PC-9 (cell line): ENCODE measurements around the gene MAGEA9B. TPM values are rescaled to one million over a fixed set of nuclear protein-coding genes. Genes with fewer than 3 reads are reported as not detected.
"Not testable (repeated sequence)": the region's sequence is repeated elsewhere in the genome, so short reads cannot be mapped to it uniquely, and the experiment has no call there.

Source experiments
- BruUV-seq: library from RNA; stranded (reverse); fragments of 400-500 nt; replicated peaks from 2 replicates; lab custom pipeline; 2021; lab: Mats Ljungman, UMichigan
- CTCF ChIA-PET: fragments of 300-600 bp; sonication (Branson Sonifier 250); formaldehyde crosslinking; loops from one replicate; lab custom pipeline; 2022; ENCODE audit warnings: antibody characterized with exemption; lab: Charles Lee
- POLR2A ChIA-PET: fragments of 300-600 bp; sonication (Branson Sonifier 250); formaldehyde crosslinking; loops from one replicate; lab custom pipeline; 2022; ENCODE audit warnings: antibody characterized with exemption; ENCODE audit not compliant: unreplicated experiment; lab: Charles Lee
- DNase-seq, 2 experiments: peaks; one replicate each; pipeline versions ENCODE4 v3.0.0 to v3.0.0-alpha.2; 2015 to 2022; ENCODE audit warnings: mixed read lengths in 1 of 2
- H2AFZ ChIP-seq: fragments of 200-600 bp; sonication (generic); 2 replicates; pipeline ENCODE4 v1.8.1; 2017; ENCODE audit warnings: antibody characterized with exemption
- H3F3A ChIP-seq: fragments of 200-600 bp; sonication (generic); 2 replicates; pipeline ENCODE4 v1.8.1; 2017; ENCODE audit warnings: antibody characterized with exemption, mild to moderate bottlenecking, low read depth; ENCODE audit not compliant: insufficient read depth
- H3K27ac ChIP-seq: fragments of 200-600 bp; sonication (generic); 2 replicates; pipeline ENCODE4 v1.6.1; 2016; ENCODE audit warnings: mixed run types
- H3K27me3 ChIP-seq: fragments of 200-600 bp; sonication (generic); 2 replicates; pipeline ENCODE4 v1.6.1; 2016; ENCODE audit warnings: low read depth, mixed run types; ENCODE audit not compliant: insufficient read depth
- H3K36me3 ChIP-seq: fragments of 200-600 bp; sonication (generic); 2 replicates; pipeline ENCODE4 v1.6.1; 2016; ENCODE audit warnings: low read depth, mixed run types
- H3K4me1 ChIP-seq: fragments of 200-600 bp; sonication (generic); replicated peaks from 2 replicates; pipeline ENCODE4 v1.6.1; 2016; ENCODE audit warnings: mixed run types; ENCODE audit not compliant: insufficient read depth
- H3K4me2 ChIP-seq: fragments of 200-600 bp; sonication (generic); 2 replicates; pipeline ENCODE4 v1.6.1; 2017; ENCODE audit warnings: mixed run types
- H3K4me3 ChIP-seq: fragments of 200-600 bp; sonication (generic); 2 replicates; pipeline ENCODE4 v1.6.1; 2016; ENCODE audit warnings: mixed run types
- H3K79me2 ChIP-seq: fragments of 200-600 bp; sonication (generic); 2 replicates; pipeline ENCODE4 v1.6.1; 2017; ENCODE audit warnings: low read depth, mixed run types
- H3K9me2 ChIP-seq: fragments of 200-600 bp; sonication (generic); 2 replicates; pipeline ENCODE4 v1.8.1; 2017; ENCODE audit warnings: mild to moderate bottlenecking; ENCODE audit not compliant: insufficient read depth
- H3K9me3 ChIP-seq: fragments of 200-600 bp; sonication (generic); 2 replicates; pipeline ENCODE4 v1.8.1; 2016; ENCODE audit warnings: low read depth; ENCODE audit not compliant: insufficient read depth
- H4K20me1 ChIP-seq: fragments of 200-600 bp; sonication (generic); 2 replicates; pipeline ENCODE4 v1.8.1; 2017; ENCODE audit not compliant: insufficient read depth
- intact Hi-C: fragments of 100-400 bp; cut with micrococcal nuclease; formaldehyde crosslinking; loops from one replicate; pipeline ENCODE4 v1.10.0; 2022; ENCODE audit not compliant: unreplicated experiment
- total RNA-seq: library from RNA; stranded (reverse); gene quantifications from 2 replicates; pipeline ENCODE4 v1.2.3, GENCODE V29; 2021
- TF ChIP-seq, protein P1 (sequence below): fragments of 200-600 bp; sonication (generic); conservative IDR thresholded peaks from 2 replicates; pipeline ENCODE4 v1.6.1; 2017; ENCODE audit warnings: mixed run types, antibody characterized with exemption, mild to moderate bottlenecking, moderate library complexity

MAGEA9B gene
- total RNA-seq, 1 experiment from 2014 or later, result not detected

DNA sequence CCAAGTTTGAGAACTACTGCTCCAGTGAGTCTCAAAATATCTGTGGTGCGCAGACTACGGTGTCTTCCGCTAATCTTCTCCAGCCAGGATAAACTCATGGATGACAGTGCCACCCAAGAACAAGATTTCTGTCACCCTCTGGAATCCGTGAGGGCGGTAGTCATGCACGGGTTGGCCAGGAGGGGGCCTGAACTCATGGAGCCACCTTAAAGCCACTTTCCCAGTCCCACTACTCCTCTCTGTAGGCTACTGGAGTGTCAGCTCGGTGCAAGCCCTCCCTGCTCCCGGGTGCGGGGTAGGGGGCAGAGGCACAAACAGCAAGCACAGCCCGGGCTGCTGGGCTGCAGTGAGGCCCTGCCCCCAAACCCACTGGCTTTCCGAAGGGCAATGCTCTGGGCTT, 11.3 kb upstream of the MAGEA9B start:
- H3F3A ChIP-seq, POLR2A ChIA-PET, H3K79me2 ChIP-seq, H3K27ac ChIP-seq, BruUV-seq, H3K4me2 ChIP-seq, H3K4me3 ChIP-seq, H2AFZ ChIP-seq, H3K27me3 ChIP-seq, intact Hi-C loops, DNase-seq, H3K36me3 ChIP-seq, H3K9me3 ChIP-seq, H3K4me1 ChIP-seq, CTCF ChIA-PET, H4K20me1 ChIP-seq, H3K9me2 ChIP-seq: not testable (repeated sequence)
- TF ChIP-seq, protein P1, sequence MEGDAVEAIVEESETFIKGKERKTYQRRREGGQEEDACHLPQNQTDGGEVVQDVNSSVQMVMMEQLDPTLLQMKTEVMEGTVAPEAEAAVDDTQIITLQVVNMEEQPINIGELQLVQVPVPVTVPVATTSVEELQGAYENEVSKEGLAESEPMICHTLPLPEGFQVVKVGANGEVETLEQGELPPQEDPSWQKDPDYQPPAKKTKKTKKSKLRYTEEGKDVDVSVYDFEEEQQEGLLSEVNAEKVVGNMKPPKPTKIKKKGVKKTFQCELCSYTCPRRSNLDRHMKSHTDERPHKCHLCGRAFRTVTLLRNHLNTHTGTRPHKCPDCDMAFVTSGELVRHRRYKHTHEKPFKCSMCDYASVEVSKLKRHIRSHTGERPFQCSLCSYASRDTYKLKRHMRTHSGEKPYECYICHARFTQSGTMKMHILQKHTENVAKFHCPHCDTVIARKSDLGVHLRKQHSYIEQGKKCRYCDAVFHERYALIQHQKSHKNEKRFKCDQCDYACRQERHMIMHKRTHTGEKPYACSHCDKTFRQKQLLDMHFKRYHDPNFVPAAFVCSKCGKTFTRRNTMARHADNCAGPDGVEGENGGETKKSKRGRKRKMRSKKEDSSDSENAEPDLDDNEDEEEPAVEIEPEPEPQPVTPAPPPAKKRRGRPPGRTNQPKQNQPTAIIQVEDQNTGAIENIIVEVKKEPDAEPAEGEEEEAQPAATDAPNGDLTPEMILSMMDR, result 0 out of 2 replicates have a peak, but pooled peaks have one; percentile 19

DNA sequence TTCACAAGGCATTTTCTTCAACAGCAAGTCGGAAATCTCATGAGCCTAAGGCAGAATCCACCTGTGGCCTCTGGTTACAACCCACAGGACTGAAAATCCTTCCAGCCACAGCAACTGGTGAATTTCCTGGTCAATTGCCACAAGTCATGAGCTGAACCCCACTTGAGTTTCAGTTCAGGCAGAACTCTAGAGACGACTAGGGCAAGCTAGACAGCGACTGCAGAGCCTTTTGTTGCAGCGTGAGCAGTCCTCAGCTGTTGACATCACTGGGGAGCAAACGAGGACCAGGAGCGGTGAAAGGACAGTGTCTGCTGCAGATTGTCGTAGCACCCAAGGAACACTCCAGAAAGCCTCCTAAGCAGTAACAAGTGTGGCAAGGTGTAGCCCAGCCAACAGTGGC, 8.7 kb upstream of the MAGEA9B start:
- CTCF ChIA-PET, H2AFZ ChIP-seq, H4K20me1 ChIP-seq, H3K79me2 ChIP-seq, intact Hi-C loops, H3K4me2 ChIP-seq, H3K27ac ChIP-seq, BruUV-seq, H3K9me2 ChIP-seq, H3F3A ChIP-seq, H3K9me3 ChIP-seq, DNase-seq, H3K4me3 ChIP-seq, H3K27me3 ChIP-seq, H3K36me3 ChIP-seq, POLR2A ChIA-PET, H3K4me1 ChIP-seq: not testable (repeated sequence)

DNA sequence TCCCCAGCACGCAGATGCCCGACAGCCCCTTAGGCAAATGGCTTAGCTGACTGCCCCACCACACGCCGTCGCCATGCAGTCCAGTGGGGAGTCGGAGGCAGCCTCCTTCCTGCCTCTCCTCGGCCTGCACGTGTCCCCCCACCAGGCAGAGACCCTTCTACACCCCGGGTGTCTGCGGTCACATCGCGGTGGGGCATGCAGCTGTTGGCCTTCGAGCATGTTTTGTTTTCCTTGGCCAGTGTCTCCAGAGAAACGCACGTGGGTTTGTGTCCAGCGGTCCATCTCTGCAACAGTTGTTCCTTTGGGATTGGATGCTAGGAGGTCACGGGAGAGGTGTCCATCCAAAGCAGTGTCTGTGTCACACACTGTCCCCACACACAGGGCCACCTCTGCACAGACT, 8.0 kb upstream of the MAGEA9B start, which contains the start of gene HSFX2:
TSS of gene HSFX2 (minus strand) at position 101 of the 400 bp plus-strand sequence. CDS start 614 bp downstream, outside the sequence.
- H3K9me3 ChIP-seq, BruUV-seq, H3K4me3 ChIP-seq, H3K27me3 ChIP-seq, intact Hi-C loops, H3F3A ChIP-seq, H4K20me1 ChIP-seq, H3K79me2 ChIP-seq, POLR2A ChIA-PET, DNase-seq, H3K27ac ChIP-seq, H3K36me3 ChIP-seq, H2AFZ ChIP-seq, H3K4me1 ChIP-seq, CTCF ChIA-PET, H3K9me2 ChIP-seq, H3K4me2 ChIP-seq: not testable (repeated sequence)

DNA sequence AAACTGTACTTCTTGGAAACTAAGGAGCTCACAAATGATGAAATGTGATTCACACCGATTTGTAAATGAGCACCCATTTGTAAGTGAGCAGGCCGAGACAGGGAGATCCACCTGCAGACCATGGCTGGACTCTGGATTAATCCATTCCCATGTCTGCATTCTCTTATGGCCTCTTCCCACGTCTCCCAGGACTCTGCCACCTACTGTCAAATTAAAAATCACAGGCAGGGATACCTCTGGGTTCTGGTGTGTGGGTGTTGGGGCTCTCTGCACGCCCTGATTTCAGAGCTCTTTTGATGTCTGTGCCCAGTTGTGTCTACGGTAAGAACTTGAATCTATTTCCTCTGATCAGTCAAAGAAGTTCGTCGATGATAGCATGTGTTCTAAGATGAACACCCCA, 3.7 kb upstream of the MAGEA9B start:
- DNase-seq, H2AFZ ChIP-seq, H4K20me1 ChIP-seq, H3K9me2 ChIP-seq, H3K4me3 ChIP-seq, CTCF ChIA-PET, BruUV-seq, H3K79me2 ChIP-seq, H3K36me3 ChIP-seq, H3K4me2 ChIP-seq, H3K27me3 ChIP-seq, H3F3A ChIP-seq, H3K9me3 ChIP-seq, H3K27ac ChIP-seq, POLR2A ChIA-PET, intact Hi-C loops, H3K4me1 ChIP-seq: not testable (repeated sequence)

DNA sequence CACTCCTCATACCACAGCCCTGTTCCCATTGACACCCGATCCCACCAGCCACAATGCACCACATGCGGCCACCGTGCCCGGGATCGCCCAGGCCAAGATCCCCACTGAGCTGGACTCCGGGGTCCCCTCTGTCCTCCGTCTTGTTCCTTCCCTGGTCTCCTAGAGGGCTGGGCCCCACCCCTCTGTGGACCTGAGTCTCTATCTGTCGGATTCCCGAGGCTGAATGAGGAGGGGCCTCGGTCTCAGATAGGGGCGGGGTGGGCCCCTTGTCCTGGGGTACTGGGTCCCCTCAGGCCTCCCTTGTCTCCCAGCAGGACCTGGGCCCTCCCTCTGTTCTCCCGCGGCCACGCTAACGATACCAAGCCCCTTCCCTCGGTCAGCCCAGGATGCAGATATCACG, 1.6 kb downstream of the MAGEA9B start:
- H3F3A ChIP-seq, POLR2A ChIA-PET, DNase-seq, CTCF ChIA-PET, H3K4me3 ChIP-seq, H3K27me3 ChIP-seq, H3K4me1 ChIP-seq, H3K9me3 ChIP-seq, H3K36me3 ChIP-seq, H3K79me2 ChIP-seq, intact Hi-C loops, H4K20me1 ChIP-seq, BruUV-seq, H3K4me2 ChIP-seq, H2AFZ ChIP-seq, H3K9me2 ChIP-seq, H3K27ac ChIP-seq: not testable (repeated sequence)

DNA sequence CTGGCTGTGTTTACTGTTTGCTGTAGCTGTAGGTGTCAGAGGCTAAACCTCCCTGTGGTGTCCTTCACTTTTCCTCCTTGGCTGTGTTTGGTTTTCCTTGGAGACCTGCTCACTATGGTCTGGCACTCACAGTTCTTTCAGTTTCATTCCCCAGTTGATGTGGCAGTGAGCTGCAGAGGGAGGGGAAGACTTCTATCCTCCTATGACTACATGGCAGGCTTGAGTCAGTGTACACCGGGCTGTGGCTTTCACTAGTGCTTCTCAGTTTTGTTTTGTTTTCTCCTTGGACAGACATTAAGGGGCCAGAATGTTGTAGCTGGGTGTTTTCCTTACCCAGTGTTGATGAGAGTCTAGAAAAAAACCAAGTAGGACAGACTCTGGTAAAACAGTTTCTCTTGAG, 13.8 kb downstream of the MAGEA9B start:
- H3K27ac ChIP-seq, H2AFZ ChIP-seq, H4K20me1 ChIP-seq, BruUV-seq, H3K4me2 ChIP-seq, CTCF ChIA-PET, intact Hi-C loops, DNase-seq, POLR2A ChIA-PET, H3K9me2 ChIP-seq, H3K9me3 ChIP-seq, H3K79me2 ChIP-seq, H3K4me3 ChIP-seq, H3K27me3 ChIP-seq, H3K36me3 ChIP-seq: not testable (repeated sequence)
- H3K4me1 ChIP-seq, result peaks cover 16% of the 10 kb centered on the region
- peaks cover 15% of the 10 kb centered on the region for H3F3A ChIP-seq
